Activated CD8-positive, alpha-beta memory T cell treated with anti-CD3 and anti-CD28 coated beads for 36 hours (primary cell): ENCODE measurements around the gene ARHGEF2. TPM values are rescaled to one million over a fixed set of nuclear protein-coding genes. Genes with fewer than 3 reads are reported as not detected.

Source experiments
- CTCF ChIA-PET: fragments of 350-600 bp; sonication (Branson Sonifier 250); formaldehyde crosslinking; loops from one replicate; lab custom pipeline; 2021; ENCODE audit warnings: antibody characterized with exemption; lab: Charles Lee
- POLR2A ChIA-PET: fragments of 350-600 bp; sonication (Branson Sonifier 250); formaldehyde crosslinking; loops from one replicate; lab custom pipeline; 2021; ENCODE audit warnings: antibody characterized with exemption; lab: Charles Lee
- total RNA-seq, 2 experiments: library from RNA; stranded (reverse); gene quantifications; one replicate each; pipeline ENCODE4 v1.2.3, GENCODE V29; 2021

Gene ARHGEF2
- total RNA-seq, result 100 to 1,000 TPM; 169 TPM

DNA sequence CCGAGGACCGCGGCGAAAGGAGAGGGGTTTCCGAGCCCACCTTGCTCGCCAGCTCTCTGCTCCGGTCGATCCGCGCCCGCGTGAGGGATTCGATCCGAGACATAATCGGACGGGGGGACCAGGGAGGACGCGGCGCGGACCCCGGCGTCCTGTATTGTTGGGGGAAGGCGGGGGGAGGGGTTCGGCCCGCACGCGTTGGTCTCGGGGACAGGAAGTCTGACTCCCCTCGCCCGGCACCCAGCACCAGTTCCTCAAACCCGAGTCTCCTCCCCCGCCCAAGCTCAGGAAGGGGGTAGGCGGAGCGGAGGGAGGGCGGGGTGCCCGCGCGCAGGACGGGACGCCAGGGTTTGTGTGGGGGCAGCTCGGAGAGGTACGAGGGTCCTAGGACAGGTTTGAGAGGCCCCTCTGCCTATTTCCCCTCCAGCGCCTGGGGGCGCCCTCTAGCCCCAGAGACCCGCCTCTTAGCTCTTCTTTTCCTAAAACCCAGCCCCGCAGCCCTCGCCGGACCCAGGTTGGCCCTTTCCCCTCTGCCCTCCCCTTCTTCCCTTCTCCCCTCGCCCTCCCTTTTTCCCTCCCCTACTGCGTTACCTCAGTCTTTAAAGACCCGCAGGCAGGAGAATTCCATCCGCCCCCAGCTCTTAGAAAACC, at the start of gene ARHGEF2:
TSS of gene ARHGEF2 (minus strand) at position 223 of the 648 bp plus-strand sequence. CDS start at position 103, 120 bp downstream.
- CTCF ChIA-PET, result interaction anchor here (0.7 to 8.8 kb wide), 10 partner anchors 11 to 490 kb away, joined by 3 to 49 read pairs (median 8); partner anchors contain the start of genes KHDC4 and UBQLN4
- POLR2A ChIA-PET, result interaction anchor here (0.6 to 3.5 kb wide), 11 partner anchors 11 to 98 kb away, joined by 3 to 22 read pairs (median 5); partner anchors contain the start of genes KHDC4 and RXFP4

DNA sequence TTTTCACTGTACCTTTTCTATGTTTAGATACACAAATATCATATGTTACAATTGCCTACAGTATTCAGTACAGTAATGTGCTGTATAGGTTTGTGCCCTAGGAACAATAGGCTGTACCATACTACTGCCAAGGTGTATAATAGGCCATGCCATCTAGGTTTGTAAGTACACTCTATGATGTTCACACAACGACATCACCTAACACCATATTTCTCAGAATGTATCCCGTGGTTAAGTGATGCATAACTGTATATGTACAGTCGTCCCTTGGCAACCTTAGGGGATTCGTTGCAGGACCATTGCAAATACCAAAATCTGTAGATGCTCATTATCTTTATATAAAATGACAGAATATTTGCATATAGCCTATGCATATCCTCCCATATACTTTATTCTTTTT, 48.2 kb upstream of the ARHGEF2 start:
- CTCF ChIA-PET, result interaction anchor here (1.1 kb wide), 1 partner anchor 26 kb away, joined by 6 read pairs; no protein-coding TSS in a partner anchor
- POLR2A ChIA-PET, result no interaction called here

DNA sequence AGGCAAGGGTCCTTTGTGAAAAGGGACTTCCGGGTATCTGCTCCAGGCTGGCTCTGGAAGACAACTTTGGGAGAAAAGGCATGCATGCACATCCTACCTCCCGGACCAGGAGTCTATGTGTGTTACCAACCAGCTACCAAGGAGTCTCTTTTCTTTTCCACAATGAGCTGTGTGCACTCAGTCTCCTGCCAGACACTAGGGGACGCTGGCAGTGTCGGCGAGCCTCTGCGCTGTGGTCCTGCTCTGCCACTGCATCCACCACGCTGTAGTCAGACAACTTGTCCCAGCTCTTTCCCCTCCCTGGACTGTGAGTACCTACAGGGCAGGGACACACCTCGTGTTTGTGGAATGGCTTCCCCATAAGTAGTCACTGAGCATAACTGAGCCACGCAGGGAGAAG, 47.5 kb upstream of the ARHGEF2 start:
- POLR2A ChIA-PET, result no interaction called here
- CTCF ChIA-PET, result interaction anchor here (0.7 to 1.1 kb wide), 4 partner anchors 26 to 222 kb away, joined by 3 to 6 read pairs (median 5); no protein-coding TSS in a partner anchor

DNA sequence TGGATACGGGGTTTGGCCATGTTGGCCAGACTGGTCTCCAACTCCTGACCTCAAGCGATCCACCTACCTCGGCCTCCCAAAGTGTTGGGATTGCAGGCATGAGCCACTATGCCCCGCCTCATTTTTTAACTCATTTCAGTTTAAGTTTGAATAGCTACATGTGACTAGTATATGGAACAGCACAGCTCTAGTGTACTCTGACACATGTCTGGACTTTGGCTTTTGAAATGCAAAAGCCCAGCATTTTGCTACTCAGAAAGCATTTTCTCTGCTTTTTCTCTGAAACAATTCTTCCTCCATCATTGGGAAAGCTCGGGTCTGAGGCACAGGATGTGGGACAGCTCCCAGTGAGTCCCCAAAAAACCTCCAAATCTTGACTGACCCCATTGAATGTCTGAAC, 46.5 kb upstream of the ARHGEF2 start:
- POLR2A ChIA-PET, result interaction anchor here (0.5 kb wide), 1 partner anchor 38 kb away, joined by 4 read pairs; no protein-coding TSS in a partner anchor
- CTCF ChIA-PET, result no interaction called here

DNA sequence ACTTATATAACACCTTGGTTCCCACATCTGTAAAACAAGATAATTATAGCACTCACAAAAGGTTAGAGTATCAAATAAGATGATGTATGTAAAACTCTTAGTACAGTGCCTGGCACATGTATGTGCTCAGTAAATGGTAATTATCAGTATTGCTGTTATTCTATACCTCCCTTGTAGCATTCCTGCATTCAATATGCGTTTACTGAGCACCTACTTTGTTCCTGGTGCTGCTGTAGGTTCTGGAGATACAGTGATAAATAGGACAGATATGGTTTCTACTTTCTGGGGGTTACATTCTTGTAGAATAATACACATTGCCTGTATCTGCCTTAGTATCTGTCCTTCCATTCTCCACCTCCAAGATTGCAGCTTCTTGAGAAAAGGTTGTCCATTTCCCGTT, 43.6 kb upstream of the ARHGEF2 start:
- ChIA-PET CTCF (interaction anchor here (0.6 kb wide), 1 partner anchor 216 kb away, joined by 3 read pairs; no protein-coding TSS in a partner anchor), POLR2A (interaction anchor here (0.6 kb wide), 1 partner anchor 177 kb away, joined by 5 read pairs; no protein-coding TSS in a partner anchor)

GRCh38 chr1:156021093-156021428, 42.7 kb upstream of the ARHGEF2 start:
- POLR2A ChIA-PET, result interaction anchor here (1.3 to 1.4 kb wide), 2 partner anchors 11 to 33 kb away, joined by 3 to 4 read pairs; partner anchors contain the start of gene LAMTOR2

DNA sequence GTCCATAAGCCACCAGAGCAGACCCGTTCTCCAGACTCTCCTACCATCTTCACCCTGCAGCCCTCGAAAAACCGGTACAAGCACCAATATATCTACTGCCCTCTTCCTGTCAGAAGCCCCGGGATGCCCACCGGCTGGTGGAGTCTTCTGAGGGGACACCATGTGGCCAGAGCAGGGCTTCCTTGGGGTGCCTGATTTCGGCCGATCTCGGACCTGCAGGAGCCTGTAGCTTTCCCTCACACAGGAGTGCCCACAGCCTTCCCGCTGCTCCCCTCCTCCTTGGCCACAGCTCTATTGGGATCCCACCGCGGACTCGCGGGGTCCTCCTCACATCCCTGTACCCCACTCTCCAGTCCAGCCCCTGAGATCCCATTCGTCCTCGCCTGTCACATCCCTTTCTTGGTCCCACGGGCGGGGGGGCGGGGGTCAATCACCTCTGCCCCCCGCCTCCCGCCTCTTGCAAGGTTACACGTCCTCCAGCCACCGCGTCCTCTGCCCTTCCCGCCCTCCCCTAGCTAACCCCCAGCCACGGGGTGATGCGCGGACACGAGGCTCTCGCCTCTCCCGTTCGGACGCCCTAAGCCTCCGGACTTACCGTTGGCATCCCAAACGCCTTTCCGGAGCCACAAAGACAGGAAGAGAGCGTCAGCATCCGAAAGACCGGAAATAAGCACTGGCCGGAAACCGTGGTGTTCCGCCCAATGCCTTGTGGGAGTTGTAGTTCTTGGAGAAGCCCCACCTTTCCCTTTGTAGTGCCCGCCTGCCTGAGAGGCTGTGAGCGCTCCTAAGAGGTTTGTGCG, 42.1 kb upstream of the ARHGEF2 start, which contains the start of gene SSR2:
TSS of gene SSR2 (minus strand) at position 659 of the 800 bp plus-strand sequence. CDS start 784 bp downstream, outside the sequence.
- ChIA-PET POLR2A (interaction anchor here (1.3 to 1.4 kb wide), 2 partner anchors 12 to 34 kb away, joined by 3 to 4 read pairs; partner anchors contain the start of gene LAMTOR2), CTCF (interaction anchor here (0.9 to 1.3 kb wide), 3 partner anchors 31 to 161 kb away, joined by 3 to 4 read pairs (median 4); no protein-coding TSS in a partner anchor)

More at GRCh38 chr1:156021093-156021428, 42.7 kb upstream of the ARHGEF2 start:
- CTCF ChIA-PET, result interaction anchor here (0.9 to 1.0 kb wide), 2 partner anchors 31 to 88 kb away, joined by 3 to 4 read pairs; no protein-coding TSS in a partner anchor

DNA sequence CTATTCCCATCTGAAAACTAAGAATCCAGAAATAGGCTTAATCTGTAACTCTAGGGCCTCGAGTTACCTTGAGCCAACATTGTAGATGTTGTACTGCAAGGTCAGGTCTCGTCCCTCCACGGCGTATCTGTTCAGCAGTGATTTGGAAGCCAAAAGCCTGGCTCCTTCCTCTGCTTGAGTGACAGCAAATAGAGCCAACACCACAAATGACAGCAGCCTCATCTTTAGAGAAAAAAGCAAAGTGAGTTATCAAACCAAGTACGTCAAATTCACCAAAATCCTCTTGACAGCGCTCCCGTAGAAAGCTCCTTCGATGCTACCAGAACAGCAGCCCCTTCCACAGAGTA, 41.6 kb upstream of the ARHGEF2 start:
- ChIA-PET POLR2A (interaction anchor here (1.4 kb wide), 1 partner anchor 12 kb away, joined by 4 read pairs; no protein-coding TSS in a partner anchor), CTCF (interaction anchor here (1.3 kb wide), 1 partner anchor 160 kb away, joined by 4 read pairs; no protein-coding TSS in a partner anchor)

- POLR2A ChIA-PET, result interaction anchor here (0.9 kb wide), 1 partner anchor 39 kb away, joined by 4 read pairs; the partner anchor contains the start of gene UBQLN4
- CTCF ChIA-PET, result no interaction called here
Measured at GRCh38 chr1:156014829-156015228, 36.5 kb upstream of the ARHGEF2 start.

- POLR2A ChIA-PET, result interaction anchor here (0.6 kb wide), 1 partner anchor 84 kb away, joined by 6 read pairs; no protein-coding TSS in a partner anchor
- CTCF ChIA-PET, result interaction anchor here (1.4 kb wide), 1 partner anchor 8 kb away, joined by 4 read pairs; no protein-coding TSS in a partner anchor
Measured at GRCh38 chr1:156012051-156012817, 33.9 kb upstream of the ARHGEF2 start.

- CTCF ChIA-PET, result interaction anchor here (0.7 kb wide), 1 partner anchor 57 kb away, joined by 3 read pairs; no protein-coding TSS in a partner anchor
- POLR2A ChIA-PET, result no interaction called here
Measured at GRCh38 chr1:156009404-156009803, 31.1 kb upstream of the ARHGEF2 start.

DNA sequence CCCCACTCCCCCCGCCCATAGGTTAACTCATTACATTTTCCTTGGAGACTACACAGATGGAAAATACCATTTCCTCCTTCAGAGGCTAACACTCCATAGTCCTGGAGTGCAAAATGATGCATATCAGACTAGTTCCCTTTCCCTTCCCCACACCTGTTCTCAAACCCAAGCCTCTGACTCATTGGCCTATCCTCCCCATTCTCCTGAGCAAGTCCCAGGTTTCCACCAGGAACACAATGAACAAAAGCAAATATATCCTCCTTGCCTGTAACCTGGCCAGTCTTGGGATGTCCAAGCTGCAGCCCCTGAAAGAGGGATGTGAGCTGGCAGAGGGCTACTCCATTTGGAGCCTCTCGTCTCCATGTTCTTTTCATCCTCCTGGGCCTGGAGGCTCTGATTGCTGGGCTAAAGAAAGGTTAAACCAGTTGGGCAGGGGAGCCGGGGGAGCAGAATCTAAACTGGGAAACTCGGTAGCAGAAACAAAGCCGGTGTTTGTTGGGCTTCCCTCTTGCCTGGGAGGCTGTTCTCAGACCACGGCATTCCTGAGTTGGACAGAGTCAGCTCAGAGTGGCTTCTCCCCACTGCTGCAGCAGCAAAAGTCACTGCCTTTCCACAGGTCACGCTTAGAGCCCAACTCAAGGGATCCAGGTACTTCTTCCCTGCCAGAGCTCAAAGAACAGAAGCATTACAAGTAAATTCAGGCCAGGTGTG, 28.5 kb upstream of the ARHGEF2 start:
- ChIA-PET POLR2A (interaction anchor here (0.6 kb wide), 1 partner anchor 74 kb away, joined by 4 read pairs; no protein-coding TSS in a partner anchor), CTCF (no interaction called here)

DNA sequence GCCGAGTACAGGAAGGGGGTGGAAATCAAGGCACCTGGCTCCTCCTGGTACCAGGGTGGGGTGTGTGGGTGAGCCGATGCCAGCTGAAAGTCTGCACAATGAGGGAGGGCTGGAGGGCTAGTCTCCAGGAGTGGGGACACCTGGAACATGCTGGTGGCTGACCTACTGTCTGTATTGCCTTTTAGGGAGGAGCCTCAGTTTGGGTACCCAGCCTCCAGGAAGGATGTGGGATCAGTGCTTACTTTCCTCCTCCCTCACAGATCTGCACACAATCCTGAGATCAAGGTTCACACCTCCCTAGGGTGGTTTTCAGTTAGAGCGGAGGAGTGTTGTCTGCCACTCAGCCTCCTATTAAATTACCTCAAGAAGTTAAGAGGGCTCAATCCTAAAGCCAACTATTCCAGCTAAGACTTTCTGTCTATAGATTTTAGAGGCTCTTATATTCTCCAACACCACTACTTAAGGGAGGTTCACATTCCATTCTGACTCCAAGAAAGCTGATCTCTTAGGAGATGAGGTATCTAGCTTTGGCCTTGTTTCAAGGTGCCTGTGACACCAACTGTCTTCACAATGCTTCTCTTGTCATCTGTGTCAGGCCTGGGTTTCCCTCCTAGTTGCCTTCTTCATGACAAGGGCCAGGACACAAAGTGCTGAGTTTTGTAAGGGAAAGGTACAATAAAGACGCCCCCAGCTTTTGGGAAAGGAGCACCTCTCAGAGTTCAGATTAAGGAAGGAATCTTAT, 26.7 kb upstream of the ARHGEF2 start:
- POLR2A ChIA-PET, result no interaction called here
- CTCF ChIA-PET, result no interaction called here

- CTCF ChIA-PET, result interaction anchor here (0.6 to 1.4 kb wide), 4 partner anchors 9 to 36 kb away, joined by 3 to 4 read pairs (median 4); no protein-coding TSS in a partner anchor
- POLR2A ChIA-PET, result no interaction called here
Measured at GRCh38 chr1:156003923-156004188, 25.5 kb upstream of the ARHGEF2 start.

GRCh38 chr1:156002188-156002911, 24.0 kb upstream of the ARHGEF2 start:
- ChIA-PET CTCF (interaction anchor here (1.0 to 1.3 kb wide), 2 partner anchors 14 to 63 kb away, joined by 3 read pairs; no protein-coding TSS in a partner anchor), POLR2A (no interaction called here)

GRCh38 chr1:156001662-156002171, 23.4 kb upstream of the ARHGEF2 start:
- POLR2A ChIA-PET, result no interaction called here
- CTCF ChIA-PET, result interaction anchor here (1.0 kb wide), 1 partner anchor 64 kb away, joined by 3 read pairs; no protein-coding TSS in a partner anchor
